HepG2 (cell line): ENCODE measurements around the gene TTC23L. TPM values are rescaled to one million over a fixed set of nuclear protein-coding genes. Genes with fewer than 3 reads are reported as not detected.

Experiments used
- CEBPB ChIP-seq: IDR thresholded peaks from 2 replicates; pipeline ENCODE4 v1.6.1; 2011; ENCODE audit warnings: low read depth, low read length, improper control_type of control experiment, borderline replicate concordance
- CHD2 ChIP-seq: IDR thresholded peaks from 2 replicates; pipeline ENCODE4 v1.6.1; 2011; ENCODE audit warnings: low read depth, low read length, improper control_type of control experiment
- KAT8 ChIP-seq: IDR thresholded peaks from 2 replicates; pipeline ENCODE4 v1.6.1; 2016; ENCODE audit warnings: missing genetic modification reagents, missing compliant biosample characterization
- KLF11 ChIP-seq: IDR thresholded peaks from 2 replicates; pipeline ENCODE4 v1.6.1; 2016; ENCODE audit warnings: missing compliant biosample characterization
- MED1 ChIP-seq: sonication (generic); formaldehyde crosslinking; IDR thresholded peaks from 2 replicates; pipeline ENCODE4 v1.4.0; 2020; ENCODE audit warnings: missing genetic modification reagents
- MXD4 ChIP-seq: IDR thresholded peaks from 2 replicates; pipeline ENCODE4 v1.6.1; 2016; ENCODE audit warnings: mild to moderate bottlenecking, missing biosample characterization, missing genetic modification reagents
- PHF20 ChIP-seq: sonication (generic); formaldehyde crosslinking; IDR thresholded peaks from 2 replicates; pipeline ENCODE4 v1.5.0; 2020; ENCODE audit warnings: mild to moderate bottlenecking, missing genetic modification reagents
- SMYD3 ChIP-seq: sonication (generic); formaldehyde crosslinking; IDR thresholded peaks from 2 replicates; pipeline ENCODE4 v1.8.1; 2023; ENCODE audit warnings: mild to moderate bottlenecking, missing genetic modification reagents
- SOX5 ChIP-seq: IDR thresholded peaks from 2 replicates; pipeline ENCODE4 v1.6.1; 2016; ENCODE audit warnings: borderline replicate concordance
- TOE1 ChIP-seq: sonication (generic); formaldehyde crosslinking; IDR thresholded peaks from 2 replicates; pipeline ENCODE4 v1.4.0; 2020; ENCODE audit warnings: mild to moderate bottlenecking, missing genetic modification reagents
- ZBTB7A ChIP-seq: sonication (generic); formaldehyde crosslinking; IDR thresholded peaks from 2 replicates; pipeline ENCODE4 v1.8.0; 2022; ENCODE audit warnings: mild to moderate bottlenecking, missing genetic modification reagents
- ZFP41 ChIP-seq: sonication (generic); formaldehyde crosslinking; IDR thresholded peaks from 2 replicates; pipeline ENCODE4 v1.4.0; 2020; ENCODE audit warnings: mild to moderate bottlenecking, missing genetic modification reagents, borderline replicate concordance
- ZNF337 ChIP-seq: sonication (generic); formaldehyde crosslinking; IDR thresholded peaks from 2 replicates; pipeline ENCODE4 v1.5.1; 2020; ENCODE audit warnings: missing genetic modification reagents, low read depth, mild to moderate bottlenecking, borderline replicate concordance
- ZNF598 ChIP-seq: sonication (generic); formaldehyde crosslinking; IDR thresholded peaks from 2 replicates; pipeline ENCODE4 v1.5.1; 2020; ENCODE audit warnings: mild to moderate bottlenecking, missing genetic modification reagents, borderline replicate concordance
- ZNF703 ChIP-seq: sonication (generic); formaldehyde crosslinking; IDR thresholded peaks from 2 replicates; pipeline ENCODE4 v1.5.1; 2020; ENCODE audit warnings: missing genetic modification reagents, mild to moderate bottlenecking, moderate library complexity, borderline replicate concordance
- polyA plus RNA-seq, 8 experiments: library from polyadenylated mRNA; depleted of rRNA in 3 of 8; stranded (reverse) in 7 of 8; unstranded in 1 of 8; fragments of >200 nt; fragmentation: Illumina TruSeq in 4 of 8; extraction: Trizol in 4 of 8; gene quantifications; 2 replicates each; pipeline versions ENCODE4 v1.2.1 to v1.2.3, GENCODE V29; 2011 to 2016; ENCODE audit warnings: low read depth in 4 of 8, missing spikeins in 1 of 8, mixed read lengths in 1 of 8; ENCODE audit not compliant: insufficient read depth in 1 of 8
- total RNA-seq, 5 experiments: library from RNA; depleted of rRNA; stranded (reverse); fragments of >200 nt; fragmentation: Illumina TruSeq; extraction: Trizol; gene quantifications; 2 replicates each; pipeline ENCODE4 v1.2.3, GENCODE V29; 2016; ENCODE audit warnings: low read depth in 1 of 5
- TF ChIP-seq, protein P1 (sequence below): sonication (generic); formaldehyde crosslinking; IDR thresholded peaks from 2 replicates; pipeline ENCODE4 v1.4.0; 2020; ENCODE audit warnings: mild to moderate bottlenecking, missing genetic modification reagents
- TF ChIP-seq, protein P2 (sequence below): sonication (generic); formaldehyde crosslinking; IDR thresholded peaks from 2 replicates; pipeline ENCODE4 v1.4.0; 2020; ENCODE audit warnings: missing genetic modification reagents
- TF ChIP-seq, protein P3 (sequence below): sonication (generic); formaldehyde crosslinking; conservative IDR thresholded peaks from 2 replicates; pipeline ENCODE4 v1.8.0; 2022; ENCODE audit warnings: mild to moderate bottlenecking, moderate library complexity, missing genetic modification reagents
- TF ChIP-seq, protein P4 (sequence below): sonication (generic); formaldehyde crosslinking; IDR thresholded peaks from 2 replicates; pipeline ENCODE4 v1.5.0; 2020; ENCODE audit warnings: missing genetic modification reagents

Gene TTC23L
- total and polyA plus RNA-seq, 2 of the 13 experiments (the other 11 are each of a cell fraction or from before 2014, with no cell fraction given), result 0.37 to 1.4 TPM

DNA sequence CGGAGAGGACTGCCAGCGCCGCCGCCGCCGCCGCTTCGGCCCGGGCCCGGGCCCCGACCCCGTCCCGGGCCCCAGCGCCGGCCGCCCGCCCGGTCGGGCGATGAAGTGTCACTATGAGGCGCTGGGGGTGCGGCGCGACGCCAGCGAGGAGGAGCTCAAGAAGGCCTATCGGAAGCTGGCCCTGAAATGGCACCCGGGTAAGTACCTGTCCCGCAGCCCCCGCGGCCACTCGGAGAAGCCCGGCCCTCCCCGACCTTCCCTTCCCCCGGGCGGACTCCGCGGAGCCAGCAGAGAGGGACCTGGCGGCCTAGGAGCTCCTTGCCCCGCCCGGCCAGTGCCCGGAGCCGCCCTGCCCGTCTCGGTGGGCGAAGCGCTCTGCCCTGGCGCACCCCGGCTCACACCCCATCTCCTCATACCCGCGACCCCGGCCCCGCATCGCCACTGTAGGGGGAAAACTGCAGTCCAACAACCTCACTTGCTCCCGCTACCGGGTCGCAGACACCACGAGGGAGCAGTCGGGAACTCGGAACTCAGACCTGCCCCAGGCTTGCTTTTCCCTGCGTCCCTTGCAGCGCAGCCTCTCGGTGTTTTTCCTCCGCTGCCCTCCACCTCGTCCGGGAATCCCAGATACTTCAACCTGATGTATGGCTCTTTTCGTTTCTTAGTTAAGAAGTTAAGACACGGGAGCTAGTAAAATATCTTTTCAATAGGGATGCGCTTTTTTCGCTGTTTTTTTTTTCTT, 90.9 kb downstream of the TTC23L start (continued):
- no peak for TF ChIP-seq TOE1 (CRISPR knock-in tag)
- no peak for TF ChIP-seq MXD4 (CRISPR knock-in tag)
- TF ChIP-seq MED1, result 0 out of 2 replicates have a peak, but pooled peaks have one; percentile 38
- TF ChIP-seq CHD2, result no peak
- 0 out of 2 replicates have a peak, but pooled peaks have one; percentile 49 for TF ChIP-seq ZFP41
- TF ChIP-seq, protein P1, sequence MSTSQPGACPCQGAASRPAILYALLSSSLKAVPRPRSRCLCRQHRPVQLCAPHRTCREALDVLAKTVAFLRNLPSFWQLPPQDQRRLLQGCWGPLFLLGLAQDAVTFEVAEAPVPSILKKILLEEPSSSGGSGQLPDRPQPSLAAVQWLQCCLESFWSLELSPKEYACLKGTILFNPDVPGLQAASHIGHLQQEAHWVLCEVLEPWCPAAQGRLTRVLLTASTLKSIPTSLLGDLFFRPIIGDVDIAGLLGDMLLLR (CRISPR knock-in tag), result no peak
- TF ChIP-seq SOX5 (CRISPR knock-in tag), result no peak
- TF ChIP-seq KLF11, result no peak
- TF ChIP-seq, protein P2, sequence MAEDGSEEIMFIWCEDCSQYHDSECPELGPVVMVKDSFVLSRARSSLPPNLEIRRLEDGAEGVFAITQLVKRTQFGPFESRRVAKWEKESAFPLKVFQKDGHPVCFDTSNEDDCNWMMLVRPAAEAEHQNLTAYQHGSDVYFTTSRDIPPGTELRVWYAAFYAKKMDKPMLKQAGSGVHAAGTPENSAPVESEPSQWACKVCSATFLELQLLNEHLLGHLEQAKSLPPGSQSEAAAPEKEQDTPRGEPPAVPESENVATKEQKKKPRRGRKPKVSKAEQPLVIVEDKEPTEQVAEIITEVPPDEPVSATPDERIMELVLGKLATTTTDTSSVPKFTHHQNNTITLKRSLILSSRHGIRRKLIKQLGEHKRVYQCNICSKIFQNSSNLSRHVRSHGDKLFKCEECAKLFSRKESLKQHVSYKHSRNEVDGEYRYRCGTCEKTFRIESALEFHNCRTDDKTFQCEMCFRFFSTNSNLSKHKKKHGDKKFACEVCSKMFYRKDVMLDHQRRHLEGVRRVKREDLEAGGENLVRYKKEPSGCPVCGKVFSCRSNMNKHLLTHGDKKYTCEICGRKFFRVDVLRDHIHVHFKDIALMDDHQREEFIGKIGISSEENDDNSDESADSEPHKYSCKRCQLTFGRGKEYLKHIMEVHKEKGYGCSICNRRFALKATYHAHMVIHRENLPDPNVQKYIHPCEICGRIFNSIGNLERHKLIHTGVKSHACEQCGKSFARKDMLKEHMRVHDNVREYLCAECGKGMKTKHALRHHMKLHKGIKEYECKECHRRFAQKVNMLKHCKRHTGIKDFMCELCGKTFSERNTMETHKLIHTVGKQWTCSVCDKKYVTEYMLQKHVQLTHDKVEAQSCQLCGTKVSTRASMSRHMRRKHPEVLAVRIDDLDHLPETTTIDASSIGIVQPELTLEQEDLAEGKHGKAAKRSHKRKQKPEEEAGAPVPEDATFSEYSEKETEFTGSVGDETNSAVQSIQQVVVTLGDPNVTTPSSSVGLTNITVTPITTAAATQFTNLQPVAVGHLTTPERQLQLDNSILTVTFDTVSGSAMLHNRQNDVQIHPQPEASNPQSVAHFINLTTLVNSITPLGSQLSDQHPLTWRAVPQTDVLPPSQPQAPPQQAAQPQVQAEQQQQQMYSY (CRISPR knock-in tag), result no peak
- TF ChIP-seq SMYD3 (CRISPR knock-in tag), result no peak
- TF ChIP-seq PHF20 (CRISPR knock-in tag), result peak; percentile 38; the same call in 1 of the 2 replicates
- 0 out of 2 replicates have a peak, but pooled peaks have one; percentile 48 for TF ChIP-seq ZBTB7A (CRISPR knock-in tag)
- no peak; the same call in 1 of the 2 replicates for TF ChIP-seq KAT8 (CRISPR knock-in tag)
- TF ChIP-seq ZNF703 (CRISPR knock-in tag), result no peak
- TF ChIP-seq CEBPB, result no peak
- TF ChIP-seq, protein P3, sequence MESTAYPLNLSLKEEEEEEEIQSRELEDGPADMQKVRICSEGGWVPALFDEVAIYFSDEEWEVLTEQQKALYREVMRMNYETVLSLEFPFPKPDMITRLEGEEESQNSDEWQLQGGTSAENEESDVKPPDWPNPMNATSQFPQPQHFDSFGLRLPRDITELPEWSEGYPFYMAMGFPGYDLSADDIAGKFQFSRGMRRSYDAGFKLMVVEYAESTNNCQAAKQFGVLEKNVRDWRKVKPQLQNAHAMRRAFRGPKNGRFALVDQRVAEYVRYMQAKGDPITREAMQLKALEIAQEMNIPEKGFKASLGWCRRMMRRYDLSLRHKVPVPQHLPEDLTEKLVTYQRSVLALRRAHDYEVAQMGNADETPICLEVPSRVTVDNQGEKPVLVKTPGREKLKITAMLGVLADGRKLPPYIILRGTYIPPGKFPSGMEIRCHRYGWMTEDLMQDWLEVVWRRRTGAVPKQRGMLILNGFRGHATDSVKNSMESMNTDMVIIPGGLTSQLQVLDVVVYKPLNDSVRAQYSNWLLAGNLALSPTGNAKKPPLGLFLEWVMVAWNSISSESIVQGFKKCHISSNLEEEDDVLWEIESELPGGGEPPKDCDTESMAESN, result no peak
- TF ChIP-seq ZNF598, result 0 out of 2 replicates have a peak, but pooled peaks have one; percentile 33
- TF ChIP-seq, protein P4, sequence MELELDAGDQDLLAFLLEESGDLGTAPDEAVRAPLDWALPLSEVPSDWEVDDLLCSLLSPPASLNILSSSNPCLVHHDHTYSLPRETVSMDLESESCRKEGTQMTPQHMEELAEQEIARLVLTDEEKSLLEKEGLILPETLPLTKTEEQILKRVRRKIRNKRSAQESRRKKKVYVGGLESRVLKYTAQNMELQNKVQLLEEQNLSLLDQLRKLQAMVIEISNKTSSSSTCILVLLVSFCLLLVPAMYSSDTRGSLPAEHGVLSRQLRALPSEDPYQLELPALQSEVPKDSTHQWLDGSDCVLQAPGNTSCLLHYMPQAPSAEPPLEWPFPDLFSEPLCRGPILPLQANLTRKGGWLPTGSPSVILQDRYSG (CRISPR knock-in tag), result no peak
- no peak for TF ChIP-seq ZNF337
